PFSK-1 (cell line): Measurements from ENCODE around the gene B4GAT1.

Source experiments
- FOXP2 ChIP-seq: optimal IDR thresholded peaks from 2 replicates; pipeline ENCODE3; 2011; ENCODE audit warnings: borderline replicate concordance, control low read depth, inconsistent platforms; ENCODE audit not compliant: insufficient read depth; ENCODE audit errors: extremely low read length, extremely low read depth
- POLR2AphosphoS5 ChIP-seq: IDR thresholded peaks from 2 replicates; pipeline ENCODE4 v1.6.1; 2012; ENCODE audit warnings: low read depth, mild to moderate bottlenecking, control low read depth, low read length, moderate library complexity
- SIN3A ChIP-seq: IDR thresholded peaks from 2 replicates; pipeline ENCODE4 v1.6.1; 2012; ENCODE audit warnings: mild to moderate bottlenecking, low read length, moderate library complexity, borderline replicate concordance; ENCODE audit not compliant: insufficient read depth
- TAF1 ChIP-seq: IDR thresholded peaks from 2 replicates; pipeline ENCODE4 v1.6.1; 2012; ENCODE audit warnings: low read length, control low read depth, borderline replicate concordance; ENCODE audit not compliant: insufficient read depth
- TF ChIP-seq, protein P1 (sequence below), 2 experiments: IDR thresholded peaks; 2 replicates each; pipeline versions ENCODE4 v1.6.1 to v1.8.0; 2011 to 2012; ENCODE audit warnings: low read depth in 2 of 2, low read length in 2 of 2, control low read depth in 1 of 2, inconsistent platforms in 1 of 2, mild to moderate bottlenecking in 1 of 2, moderate library complexity in 1 of 2; ENCODE audit not compliant: insufficient read depth in 1 of 2

Gene B4GAT1

DNA sequence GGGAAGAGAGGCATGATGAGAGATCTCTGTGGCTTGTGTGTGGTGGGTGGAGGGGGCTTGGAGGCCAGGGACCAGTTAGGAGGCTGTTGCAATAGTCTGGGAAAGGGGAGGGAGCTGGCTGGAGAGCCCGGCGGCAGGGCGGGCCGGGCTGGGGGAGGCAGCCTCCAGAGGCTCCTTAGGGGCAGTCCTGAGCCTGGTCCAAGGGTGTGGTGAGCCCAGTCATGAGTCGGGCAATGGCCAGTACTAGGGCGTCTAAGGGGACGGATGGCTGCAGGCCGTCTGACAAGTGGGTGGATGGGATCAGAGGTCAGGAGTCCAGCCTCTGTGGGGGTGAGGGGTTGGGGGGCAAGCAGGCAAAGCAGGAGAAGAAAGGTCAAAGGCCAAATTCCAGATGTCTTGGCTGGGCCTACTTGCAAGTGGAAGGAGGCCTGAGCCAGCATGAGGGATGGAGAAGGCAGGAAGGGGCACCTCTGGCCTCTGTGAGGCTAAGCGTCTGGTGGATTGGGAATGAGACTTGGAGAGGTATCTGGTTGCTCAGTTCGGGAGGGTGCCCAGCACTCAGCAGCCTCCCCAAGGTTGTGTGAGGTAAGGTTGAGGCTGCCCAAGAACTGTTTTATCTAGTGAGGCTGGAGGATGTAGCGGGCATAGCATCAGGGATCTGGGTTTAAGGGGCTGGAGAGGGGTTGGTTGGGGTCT lies 24.5 kb downstream of the B4GAT1 start:
- no peak for TF ChIP-seq SIN3A
- TF ChIP-seq FOXP2 = no peak
- TF ChIP-seq, protein P1, sequence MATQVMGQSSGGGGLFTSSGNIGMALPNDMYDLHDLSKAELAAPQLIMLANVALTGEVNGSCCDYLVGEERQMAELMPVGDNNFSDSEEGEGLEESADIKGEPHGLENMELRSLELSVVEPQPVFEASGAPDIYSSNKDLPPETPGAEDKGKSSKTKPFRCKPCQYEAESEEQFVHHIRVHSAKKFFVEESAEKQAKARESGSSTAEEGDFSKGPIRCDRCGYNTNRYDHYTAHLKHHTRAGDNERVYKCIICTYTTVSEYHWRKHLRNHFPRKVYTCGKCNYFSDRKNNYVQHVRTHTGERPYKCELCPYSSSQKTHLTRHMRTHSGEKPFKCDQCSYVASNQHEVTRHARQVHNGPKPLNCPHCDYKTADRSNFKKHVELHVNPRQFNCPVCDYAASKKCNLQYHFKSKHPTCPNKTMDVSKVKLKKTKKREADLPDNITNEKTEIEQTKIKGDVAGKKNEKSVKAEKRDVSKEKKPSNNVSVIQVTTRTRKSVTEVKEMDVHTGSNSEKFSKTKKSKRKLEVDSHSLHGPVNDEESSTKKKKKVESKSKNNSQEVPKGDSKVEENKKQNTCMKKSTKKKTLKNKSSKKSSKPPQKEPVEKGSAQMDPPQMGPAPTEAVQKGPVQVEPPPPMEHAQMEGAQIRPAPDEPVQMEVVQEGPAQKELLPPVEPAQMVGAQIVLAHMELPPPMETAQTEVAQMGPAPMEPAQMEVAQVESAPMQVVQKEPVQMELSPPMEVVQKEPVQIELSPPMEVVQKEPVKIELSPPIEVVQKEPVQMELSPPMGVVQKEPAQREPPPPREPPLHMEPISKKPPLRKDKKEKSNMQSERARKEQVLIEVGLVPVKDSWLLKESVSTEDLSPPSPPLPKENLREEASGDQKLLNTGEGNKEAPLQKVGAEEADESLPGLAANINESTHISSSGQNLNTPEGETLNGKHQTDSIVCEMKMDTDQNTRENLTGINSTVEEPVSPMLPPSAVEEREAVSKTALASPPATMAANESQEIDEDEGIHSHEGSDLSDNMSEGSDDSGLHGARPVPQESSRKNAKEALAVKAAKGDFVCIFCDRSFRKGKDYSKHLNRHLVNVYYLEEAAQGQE (IDR thresholded peaks at IDR 0.05; ENCODE audit: insufficient read depth in 1 of 2, low read depth in 2 of 2, low read length in 2 of 2) = no peak
- no peak for TF ChIP-seq TAF1
- no peak for TF ChIP-seq POLR2AphosphoS5

DNA sequence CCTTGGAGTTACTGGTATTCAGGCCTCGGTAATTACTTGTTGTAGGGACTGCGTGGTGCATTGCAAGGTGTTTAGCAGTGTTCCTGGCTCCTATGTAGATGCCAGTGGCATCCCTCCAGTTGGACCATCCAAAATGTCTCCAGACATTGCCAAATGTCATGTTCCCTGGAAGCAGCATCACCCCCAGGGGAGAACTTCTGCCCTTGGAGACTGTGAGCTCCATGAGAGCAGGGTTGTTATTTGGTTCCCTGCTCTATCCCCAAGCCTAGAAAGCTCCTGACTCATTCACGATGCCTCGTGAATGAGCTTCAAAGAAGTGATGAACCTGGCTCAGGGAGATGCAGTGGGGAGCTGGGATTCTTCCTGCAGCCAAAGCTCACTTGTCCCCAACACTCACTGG lies 25.8 kb downstream of the B4GAT1 start:
- TF ChIP-seq SIN3A (no peak), POLR2AphosphoS5 (no peak), FOXP2 (no peak), TAF1 (no peak)
- TF ChIP-seq, protein P1 (IDR thresholded peaks at IDR 0.05; ENCODE audit: insufficient read depth in 1 of 2, low read depth in 2 of 2, low read length in 2 of 2) = no peak

DNA sequence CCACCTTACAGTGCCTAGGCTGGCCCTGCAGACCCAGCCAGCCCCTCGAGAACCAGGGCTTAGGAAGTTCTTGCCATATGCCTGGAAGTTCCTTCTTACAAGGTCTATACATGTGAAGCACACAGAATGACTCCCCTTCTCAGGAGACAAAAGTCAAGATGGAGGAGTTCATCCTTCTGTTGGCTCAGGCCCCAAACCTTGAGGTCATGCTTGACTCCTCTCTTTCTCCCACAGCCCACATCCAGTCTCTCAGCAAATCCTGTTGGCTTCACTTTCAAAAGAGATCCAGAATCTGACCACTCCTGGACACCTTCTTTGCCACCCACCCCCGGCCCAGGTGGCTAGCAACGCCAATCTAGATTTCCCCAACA lies 28.8 kb downstream of the B4GAT1 start:
- no peak for TF ChIP-seq POLR2AphosphoS5
- no peak for TF ChIP-seq SIN3A
- no peak for TF ChIP-seq FOXP2
- TF ChIP-seq, protein P1 (IDR thresholded peaks at IDR 0.05; ENCODE audit: insufficient read depth in 1 of 2, low read depth in 2 of 2, low read length in 2 of 2) = no peak

DNA sequence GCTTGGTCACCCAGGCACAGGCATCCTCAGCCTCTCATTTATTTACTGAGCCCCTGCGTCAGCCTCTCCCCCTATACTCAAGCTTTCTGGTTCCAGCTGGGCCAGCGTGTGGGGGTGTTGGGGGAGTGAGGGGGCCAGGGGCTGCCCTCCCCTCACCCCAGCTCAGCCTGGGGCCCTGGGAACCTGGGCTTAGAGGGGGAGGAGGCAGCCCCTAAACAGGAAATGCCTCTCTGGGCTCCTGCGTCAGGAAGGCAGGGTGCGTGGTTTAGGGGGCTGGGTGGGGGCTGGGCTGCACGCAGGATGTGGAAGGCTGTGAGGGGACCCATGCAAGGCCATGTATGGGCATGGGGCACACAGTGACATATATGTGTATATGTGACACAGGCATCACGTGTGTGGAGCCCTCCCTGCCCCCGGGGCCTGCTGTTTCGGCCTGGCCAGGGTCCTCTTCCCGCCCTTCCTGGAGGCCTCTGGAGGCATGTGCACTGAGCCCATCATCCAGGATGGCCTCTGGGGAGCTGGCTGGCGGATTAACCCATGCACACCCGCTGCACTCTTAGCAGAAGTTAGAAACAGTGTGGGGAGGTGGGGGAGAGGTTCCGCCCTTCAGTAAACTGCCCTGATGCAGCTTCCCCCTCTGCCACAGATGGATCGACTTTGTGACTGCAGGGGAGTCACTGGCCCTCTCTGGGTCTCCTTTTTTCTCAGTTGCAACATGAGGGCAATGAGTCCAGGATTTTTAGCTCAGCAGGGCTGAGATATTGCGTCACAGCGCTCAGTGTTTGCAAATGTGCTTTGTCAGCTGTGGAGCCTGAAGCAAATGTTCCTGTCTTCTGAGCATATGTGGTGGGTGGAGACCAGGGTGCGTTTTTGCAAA lies 29.5 kb downstream of the B4GAT1 start:
- no peak for TF ChIP-seq POLR2AphosphoS5
- no peak for TF ChIP-seq SIN3A
- no peak for TF ChIP-seq FOXP2
- TF ChIP-seq, protein P1 (IDR thresholded peaks at IDR 0.05; ENCODE audit: insufficient read depth in 1 of 2, low read depth in 2 of 2, low read length in 2 of 2) = no peak
- TF ChIP-seq TAF1 = no peak
